ENCODE measurements around the gene PKD1L1. TPM values are rescaled to one million over a fixed set of nuclear protein-coding genes. Genes with fewer than 3 reads are reported as not detected.

The PKD1L1 gene
- polyA plus RNA-seq, 1 of the 3 experiments (the other 2 are of a cell fraction): 0.10 TPM

DNA sequence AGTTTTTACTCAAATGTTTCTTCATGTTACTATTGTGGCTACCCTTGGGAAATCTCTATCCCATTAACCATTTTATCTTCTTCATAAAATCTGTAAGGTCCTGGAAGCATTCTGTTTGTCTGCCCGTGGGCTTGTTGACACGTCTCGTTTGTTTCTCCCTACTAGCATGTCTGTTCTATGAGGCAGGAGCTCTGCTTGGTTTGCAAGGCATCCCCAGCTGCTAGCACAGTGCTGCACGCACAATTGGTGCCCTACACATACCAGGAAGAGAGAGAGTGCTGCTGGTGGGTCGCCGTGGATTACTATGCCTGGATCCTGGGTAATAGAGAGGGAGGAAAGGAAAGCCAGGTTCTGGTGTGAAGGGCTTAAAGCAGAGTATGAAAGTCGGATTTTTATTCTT, 200.2 kb downstream of the PKD1L1 start (continued):
- TF ChIP-seq, protein P1, sequence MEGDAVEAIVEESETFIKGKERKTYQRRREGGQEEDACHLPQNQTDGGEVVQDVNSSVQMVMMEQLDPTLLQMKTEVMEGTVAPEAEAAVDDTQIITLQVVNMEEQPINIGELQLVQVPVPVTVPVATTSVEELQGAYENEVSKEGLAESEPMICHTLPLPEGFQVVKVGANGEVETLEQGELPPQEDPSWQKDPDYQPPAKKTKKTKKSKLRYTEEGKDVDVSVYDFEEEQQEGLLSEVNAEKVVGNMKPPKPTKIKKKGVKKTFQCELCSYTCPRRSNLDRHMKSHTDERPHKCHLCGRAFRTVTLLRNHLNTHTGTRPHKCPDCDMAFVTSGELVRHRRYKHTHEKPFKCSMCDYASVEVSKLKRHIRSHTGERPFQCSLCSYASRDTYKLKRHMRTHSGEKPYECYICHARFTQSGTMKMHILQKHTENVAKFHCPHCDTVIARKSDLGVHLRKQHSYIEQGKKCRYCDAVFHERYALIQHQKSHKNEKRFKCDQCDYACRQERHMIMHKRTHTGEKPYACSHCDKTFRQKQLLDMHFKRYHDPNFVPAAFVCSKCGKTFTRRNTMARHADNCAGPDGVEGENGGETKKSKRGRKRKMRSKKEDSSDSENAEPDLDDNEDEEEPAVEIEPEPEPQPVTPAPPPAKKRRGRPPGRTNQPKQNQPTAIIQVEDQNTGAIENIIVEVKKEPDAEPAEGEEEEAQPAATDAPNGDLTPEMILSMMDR (IDR thresholded peaks at IDR 0.05): no peak
- TF ChIP-seq, protein P2, sequence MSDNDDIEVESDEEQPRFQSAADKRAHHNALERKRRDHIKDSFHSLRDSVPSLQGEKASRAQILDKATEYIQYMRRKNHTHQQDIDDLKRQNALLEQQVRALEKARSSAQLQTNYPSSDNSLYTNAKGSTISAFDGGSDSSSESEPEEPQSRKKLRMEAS (IDR thresholded peaks at IDR 0.05; ENCODE audit: low read depth): no peak
- no peak for TF ChIP-seq ELF1 (IDR thresholded peaks at IDR 0.05)
- TF ChIP-seq, protein P3, sequence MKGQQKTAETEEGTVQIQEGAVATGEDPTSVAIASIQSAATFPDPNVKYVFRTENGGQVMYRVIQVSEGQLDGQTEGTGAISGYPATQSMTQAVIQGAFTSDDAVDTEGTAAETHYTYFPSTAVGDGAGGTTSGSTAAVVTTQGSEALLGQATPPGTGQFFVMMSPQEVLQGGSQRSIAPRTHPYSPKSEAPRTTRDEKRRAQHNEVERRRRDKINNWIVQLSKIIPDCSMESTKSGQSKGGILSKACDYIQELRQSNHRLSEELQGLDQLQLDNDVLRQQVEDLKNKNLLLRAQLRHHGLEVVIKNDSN (IDR thresholded peaks at IDR 0.05; ENCODE audit: borderline replicate concordance, low read depth): no peak
- no peak for TF ChIP-seq JUND (IDR thresholded peaks at IDR 0.05)
- no peak for TF ChIP-seq CHD2 (IDR thresholded peaks at IDR 0.05; ENCODE audit: low read length, partially characterized antibody)
- TF ChIP-seq RFX5 (IDR thresholded peaks at IDR 0.05; ENCODE audit: low read length): no peak
- no peak for TF ChIP-seq MXI1 (IDR thresholded peaks at IDR 0.05; ENCODE audit: low read depth, low read length)

DNA sequence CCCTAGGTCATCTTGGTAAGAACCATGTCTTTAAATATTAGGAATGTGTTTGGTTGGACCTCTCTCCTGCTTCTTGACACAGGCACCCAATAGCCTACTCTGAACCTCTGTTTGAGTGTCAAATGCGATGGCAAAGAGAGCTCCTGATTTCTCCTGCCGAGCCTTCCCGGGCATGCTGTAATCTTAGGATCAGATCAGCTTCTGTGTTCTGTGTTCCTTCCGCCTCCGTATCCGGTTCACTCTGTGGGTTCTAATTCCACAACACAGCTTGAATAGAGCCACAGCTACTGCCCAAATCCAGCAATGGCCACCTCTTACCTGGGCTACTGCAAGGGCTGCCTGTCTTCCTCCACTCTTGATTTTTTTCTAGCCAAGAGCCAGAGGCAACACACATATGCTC, 201.1 kb downstream of the PKD1L1 start:
- Histone ChIP-seq H3K4me3 (ENCODE audit: low read depth in 2 of 2, low read length in 1 of 2) (no peak overlapping the region), H3K9ac (no peak overlapping the region), H4K20me1 (ENCODE audit: insufficient read depth) (no peaks in the 10 kb centered on the region), H3K27me3 (ENCODE audit: insufficient read depth) (no peaks in the 10 kb centered on the region), H3K4me2 (no peak overlapping the region), H3F3A (replicated peaks; ENCODE audit: insufficient read depth) (peaks cover 4% of the 10 kb centered on the region), H2AFZ (ENCODE audit: low read depth) (no peak overlapping the region), H3K9me3 (no peaks in the 10 kb centered on the region), H3K36me3 (replicated peaks in 1 of 2; ENCODE audit: control insufficient read depth in 1 of 2, insufficient read depth in 2 of 2, low read length in 1 of 2) (no peaks in the 10 kb centered on the region), H3K9me2 (no peaks in the 10 kb centered on the region), H3K27ac (ENCODE audit: low read depth in 2 of 2, low read length in 1 of 2) (no peak overlapping the region), H3K4me1 (ENCODE audit: control insufficient read depth in 1 of 2, insufficient read depth in 2 of 2, low read depth in 1 of 2, low read length in 1 of 2) (peaks cover 0 to 15% of the 10 kb centered on the region in 2 experiments; a peak in 1 of 4 replicates), H3K79me2 (ENCODE audit: insufficient read depth) (no peaks in the 10 kb centered on the region)
- ChIA-PET CTCF (interaction anchor here (0.6 kb wide), 1 partner anchor 95 kb away, joined by 3 read pairs; no protein-coding TSS in a partner anchor), POLR2A (no interaction called here)
- DNase-seq: no peak
- 71% methylated on average over 6 of the region's 6 CpGs for WGBS (ENCODE audit: low lambda C conversion rate)
- no peak for TF ChIP-seq POLR2AphosphoS5 (IDR thresholded peaks at IDR 0.05; ENCODE audit: low read depth, low read length)
- TF ChIP-seq, protein P4, sequence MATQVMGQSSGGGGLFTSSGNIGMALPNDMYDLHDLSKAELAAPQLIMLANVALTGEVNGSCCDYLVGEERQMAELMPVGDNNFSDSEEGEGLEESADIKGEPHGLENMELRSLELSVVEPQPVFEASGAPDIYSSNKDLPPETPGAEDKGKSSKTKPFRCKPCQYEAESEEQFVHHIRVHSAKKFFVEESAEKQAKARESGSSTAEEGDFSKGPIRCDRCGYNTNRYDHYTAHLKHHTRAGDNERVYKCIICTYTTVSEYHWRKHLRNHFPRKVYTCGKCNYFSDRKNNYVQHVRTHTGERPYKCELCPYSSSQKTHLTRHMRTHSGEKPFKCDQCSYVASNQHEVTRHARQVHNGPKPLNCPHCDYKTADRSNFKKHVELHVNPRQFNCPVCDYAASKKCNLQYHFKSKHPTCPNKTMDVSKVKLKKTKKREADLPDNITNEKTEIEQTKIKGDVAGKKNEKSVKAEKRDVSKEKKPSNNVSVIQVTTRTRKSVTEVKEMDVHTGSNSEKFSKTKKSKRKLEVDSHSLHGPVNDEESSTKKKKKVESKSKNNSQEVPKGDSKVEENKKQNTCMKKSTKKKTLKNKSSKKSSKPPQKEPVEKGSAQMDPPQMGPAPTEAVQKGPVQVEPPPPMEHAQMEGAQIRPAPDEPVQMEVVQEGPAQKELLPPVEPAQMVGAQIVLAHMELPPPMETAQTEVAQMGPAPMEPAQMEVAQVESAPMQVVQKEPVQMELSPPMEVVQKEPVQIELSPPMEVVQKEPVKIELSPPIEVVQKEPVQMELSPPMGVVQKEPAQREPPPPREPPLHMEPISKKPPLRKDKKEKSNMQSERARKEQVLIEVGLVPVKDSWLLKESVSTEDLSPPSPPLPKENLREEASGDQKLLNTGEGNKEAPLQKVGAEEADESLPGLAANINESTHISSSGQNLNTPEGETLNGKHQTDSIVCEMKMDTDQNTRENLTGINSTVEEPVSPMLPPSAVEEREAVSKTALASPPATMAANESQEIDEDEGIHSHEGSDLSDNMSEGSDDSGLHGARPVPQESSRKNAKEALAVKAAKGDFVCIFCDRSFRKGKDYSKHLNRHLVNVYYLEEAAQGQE (IDR thresholded peaks at IDR 0.05; ENCODE audit: low read depth, low read length): no peak

Measured in SK-N-SH (cell line).